GM23248 (cell line): ENCODE results near the gene NCOA1.

ENCODE experiments used
- EZH2 ChIP-seq: fragments of 200-600 bp; sonication (generic); IDR thresholded peaks from 2 replicates; pipeline ENCODE4 v1.6.1; 2018; ENCODE audit warnings: antibody characterized with exemption, mild to moderate bottlenecking; ENCODE audit not compliant: insufficient read depth, poor library complexity, severe bottlenecking
- EZH2phosphoT487 ChIP-seq: fragments of 200-600 bp; sonication (generic); IDR thresholded peaks from 2 replicates; pipeline ENCODE4 v1.6.1; 2018; ENCODE audit warnings: antibody characterized with exemption, moderate library complexity, mild to moderate bottlenecking, low read depth; ENCODE audit not compliant: insufficient read depth

GRCh38 chr2:24515831-24516230 is 24.8 kb downstream of the NCOA1 start:
- no peak for TF ChIP-seq EZH2
- TF ChIP-seq EZH2phosphoT487, result no peak
